GM18951 (cell line): Measurements from ENCODE around the gene CHRNG.

ENCODE experiments used
- POLR2A ChIP-seq: IDR thresholded peaks from 4 replicates; pipeline ENCODE4 v1.6.1; 2011; ENCODE audit warnings: mild to moderate bottlenecking; ENCODE audit not compliant: insufficient read length, insufficient read depth; ENCODE audit errors: extremely low read depth
- in situ Hi-C: fragments of 300-500 bp; cut with MboI; formaldehyde crosslinking; loops from one replicate; pipeline ENCODE4 v1.12.0; 2022; ENCODE audit warnings: low sequenced_read_pairs, mixed read lengths, inconsistent platforms; ENCODE audit not compliant: unreplicated experiment

CHRNG gene

GRCh38 chr2:232538671-232539070, 821 bp upstream of the CHRNG start:
- in situ Hi-C loops = no loop called here
- TF ChIP-seq POLR2A = no peak

- in situ Hi-C loops = no loop called here
These were observed 1.0 kb downstream of the CHRNG start for GRCh38 chr2:232540441-232541041.

GRCh38 chr2:232541195-232541960, 1.9 kb downstream of the CHRNG start:
- in situ Hi-C loops = no loop called here

More at GRCh38 chr2:232540441-232541041, 1.0 kb downstream of the CHRNG start:
- no peak for TF ChIP-seq POLR2A

DNA sequence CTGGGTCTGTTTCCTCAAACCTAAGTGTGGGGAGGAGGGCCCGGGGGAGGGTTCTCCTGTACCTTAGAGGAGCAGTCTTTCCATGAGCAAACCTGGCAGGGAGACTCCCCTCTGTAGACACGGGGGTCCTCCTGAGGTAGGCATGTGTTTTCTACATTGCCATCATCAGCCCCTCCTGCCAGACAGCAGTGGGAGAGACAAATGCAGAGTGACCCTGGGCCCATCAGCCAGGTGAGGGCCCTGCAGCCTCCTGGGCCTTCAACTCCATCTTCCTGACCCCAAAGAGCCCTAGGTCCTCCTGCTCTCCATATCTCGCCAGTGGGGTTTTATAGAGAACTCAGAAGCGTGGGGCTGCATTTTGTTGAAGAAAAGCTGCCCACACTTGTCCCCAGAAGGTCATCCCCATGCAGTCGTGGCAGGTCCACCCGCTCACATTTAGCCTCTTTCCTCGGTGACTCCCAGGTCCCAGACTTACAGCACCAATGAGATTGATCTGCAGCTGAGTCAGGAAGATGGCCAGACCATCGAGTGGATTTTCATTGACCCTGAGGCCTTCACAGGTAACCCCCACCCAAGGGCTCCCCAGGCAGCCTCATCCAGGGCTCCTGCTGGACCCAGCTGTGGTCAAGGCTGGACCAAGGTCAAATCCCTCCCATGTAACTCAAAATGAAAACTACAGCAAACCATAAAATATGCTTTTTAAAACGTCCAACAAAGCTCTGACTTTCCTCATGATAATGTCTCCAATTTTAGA, 2.6 kb downstream of the CHRNG start:
- TF ChIP-seq POLR2A = no peak
- in situ Hi-C loops = no loop called here

More at GRCh38 chr2:232541195-232541960, 1.9 kb downstream of the CHRNG start:
- no peak for TF ChIP-seq POLR2A

DNA sequence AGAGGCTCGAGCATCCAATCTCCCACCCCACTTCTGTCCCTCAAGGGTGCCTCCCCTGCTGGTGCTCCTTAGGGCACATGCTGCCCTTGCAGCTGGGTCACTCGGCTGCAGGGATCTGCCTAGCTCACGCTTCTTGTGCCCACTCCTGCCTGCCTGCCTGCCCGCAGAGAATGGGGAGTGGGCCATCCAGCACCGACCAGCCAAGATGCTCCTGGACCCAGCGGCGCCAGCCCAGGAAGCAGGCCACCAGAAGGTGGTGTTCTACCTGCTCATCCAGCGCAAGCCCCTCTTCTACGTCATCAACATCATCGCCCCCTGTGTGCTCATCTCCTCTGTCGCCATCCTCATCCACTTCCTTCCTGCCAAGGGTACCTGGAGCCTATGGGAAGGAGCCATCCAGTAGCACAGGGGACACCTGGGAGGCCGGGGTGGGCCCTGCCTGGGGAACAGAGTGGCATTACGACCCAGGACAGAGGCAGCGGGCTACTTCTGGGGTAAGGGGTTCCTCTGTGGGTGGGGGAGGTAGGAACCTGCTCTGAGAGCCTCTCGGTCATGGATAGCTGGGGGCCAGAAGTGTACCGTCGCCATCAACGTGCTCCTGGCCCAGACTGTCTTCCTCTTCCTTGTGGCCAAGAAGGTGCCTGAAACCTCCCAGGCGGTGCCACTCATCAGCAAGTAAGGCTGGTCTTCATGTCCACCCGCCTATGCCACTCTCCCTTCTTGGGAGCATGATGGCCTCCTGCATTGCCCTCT, 3.4 kb downstream of the CHRNG start:
- TF ChIP-seq POLR2A = peak; percentile 3
- in situ Hi-C loops = no loop called here

DNA sequence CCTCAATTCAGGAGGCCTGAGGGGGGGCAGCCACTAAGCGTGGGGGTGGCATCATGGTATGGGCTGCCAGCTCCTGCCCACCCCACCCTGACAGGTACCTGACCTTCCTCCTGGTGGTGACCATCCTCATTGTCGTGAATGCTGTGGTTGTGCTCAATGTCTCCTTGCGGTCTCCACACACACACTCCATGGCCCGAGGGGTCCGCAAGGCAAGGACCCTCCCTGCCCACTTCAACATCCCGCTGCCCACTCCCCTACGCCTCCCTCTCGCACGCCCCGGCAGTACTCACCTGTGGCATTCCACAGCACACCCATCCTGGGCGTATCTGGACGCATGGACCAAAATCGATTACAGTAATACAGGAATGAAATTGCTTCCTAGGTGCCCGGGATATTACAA, 4.0 kb downstream of the CHRNG start:
- no peak for TF ChIP-seq POLR2A
- in situ Hi-C loops = no loop called here

DNA sequence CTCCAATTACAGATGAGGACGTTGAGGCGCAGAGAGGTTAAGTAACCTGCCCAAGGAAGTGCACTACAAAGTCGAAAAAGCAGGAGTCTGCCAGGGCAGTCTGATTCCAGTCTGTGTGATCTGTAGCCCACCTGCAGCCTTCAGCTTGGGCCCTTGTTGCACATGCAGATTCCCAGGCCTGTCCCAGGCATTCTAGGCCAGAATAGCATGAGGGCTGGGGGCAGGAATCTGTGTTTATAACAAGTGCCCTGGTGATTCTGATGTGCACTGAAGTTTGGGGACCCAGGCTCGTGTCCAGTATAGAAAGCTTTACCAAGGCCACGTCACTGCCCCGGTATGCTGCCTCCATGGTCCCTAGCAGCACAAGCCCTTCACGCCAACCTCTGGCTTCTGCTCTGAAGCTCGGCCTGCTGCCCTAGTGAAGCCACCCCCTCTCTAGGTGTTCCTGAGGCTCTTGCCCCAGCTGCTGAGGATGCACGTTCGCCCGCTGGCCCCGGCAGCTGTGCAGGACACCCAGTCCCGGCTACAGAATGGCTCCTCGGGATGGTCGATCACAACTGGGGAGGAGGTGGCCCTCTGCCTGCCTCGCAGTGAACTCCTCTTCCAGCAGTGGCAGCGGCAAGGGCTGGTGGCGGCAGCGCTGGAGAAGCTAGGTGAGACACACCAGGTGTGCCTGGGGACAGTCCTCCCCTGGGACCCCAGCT, 4.6 kb downstream of the CHRNG start:
- in situ Hi-C loops = no loop called here
- no peak for TF ChIP-seq POLR2A

DNA sequence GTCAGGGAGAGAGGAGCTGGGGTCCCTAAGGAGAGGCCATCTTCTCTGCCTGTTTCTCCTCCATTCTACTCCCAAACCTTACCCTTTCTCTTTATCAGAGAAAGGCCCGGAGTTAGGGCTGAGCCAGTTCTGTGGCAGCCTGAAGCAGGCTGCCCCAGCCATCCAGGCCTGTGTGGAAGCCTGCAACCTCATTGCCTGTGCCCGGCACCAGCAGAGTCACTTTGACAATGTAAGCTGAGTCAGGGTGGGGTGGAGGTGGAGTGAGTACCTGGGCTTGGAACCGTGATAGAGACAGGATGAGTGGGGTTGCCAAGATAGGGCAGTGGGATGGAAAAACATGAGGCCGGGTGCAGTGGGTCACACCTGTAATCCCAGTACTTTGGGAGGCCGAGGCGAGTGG, 5.2 kb downstream of the CHRNG start:
- in situ Hi-C loops = no loop called here
- no peak for TF ChIP-seq POLR2A

GRCh38 chr2:232545511-232546375, 6.3 kb downstream of the CHRNG start:
- TF ChIP-seq POLR2A = no peak
- in situ Hi-C loops = no loop called here

- in situ Hi-C loops = no loop called here
- no peak for TF ChIP-seq POLR2A
These were observed 8.5 kb downstream of the CHRNG start for GRCh38 chr2:232547991-232548390.

DNA sequence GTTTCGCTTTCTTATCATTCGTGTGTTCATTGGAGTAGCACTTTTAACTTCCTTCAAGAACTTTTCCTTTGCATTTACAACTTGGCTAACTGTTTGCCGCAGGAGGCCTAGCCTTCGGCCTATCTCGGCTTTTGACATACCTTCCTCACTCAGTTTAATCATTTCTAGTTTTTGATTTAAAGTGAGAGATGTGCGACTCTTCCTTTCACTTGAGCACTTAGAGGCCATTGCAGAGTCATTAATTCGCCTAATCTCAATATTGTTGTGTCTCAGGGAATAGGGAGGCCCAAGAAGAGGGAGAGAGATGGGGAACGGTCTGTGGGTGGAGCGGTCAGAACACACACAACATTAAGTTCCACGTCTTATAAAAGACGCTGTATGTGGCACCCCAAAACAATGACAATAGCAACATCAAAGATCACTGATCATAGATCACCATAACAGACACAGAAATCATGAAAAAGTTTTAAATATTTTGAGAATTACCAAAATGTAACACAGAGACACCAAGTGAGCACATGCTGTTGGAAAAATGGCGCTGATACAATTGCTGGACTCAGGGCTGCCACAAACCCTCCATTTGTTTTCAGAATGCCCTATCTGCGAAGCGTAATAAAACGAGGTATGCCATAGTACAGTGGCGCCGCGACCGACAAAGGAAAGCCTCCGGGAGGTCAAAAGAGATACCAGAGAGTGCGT, 10.3 kb downstream of the CHRNG start:
- TF ChIP-seq POLR2A = no peak
- in situ Hi-C loops = no loop called here
